Keratinocyte (primary cell): ENCODE results near the gene ITGB2. TPM values are rescaled to one million over a fixed set of nuclear protein-coding genes. Genes with fewer than 3 reads are reported as not detected.
A peak's percentile ranks its signal among the peaks of the same experiment; 100 is the strongest.

ENCODE experiments used
- DNase-seq: peaks from one replicate; pipeline ENCODE4 v3.0.0-alpha.2; 2011; ENCODE audit warnings: low read depth, missing footprints, low spot score
- FAIRE-seq: peaks from 2 replicates; lab custom pipeline; 2011; peaks lifted over from hg19 to GRCh38; lab: Jason Lieb, UNC
- H2AFZ ChIP-seq: 2 replicates; pipeline ENCODE4 v1.6.0; 2012; ENCODE audit warnings: low read length, control low read depth, inconsistent platforms; ENCODE audit not compliant: control insufficient read depth
- H3K27ac ChIP-seq: 2 replicates; pipeline ENCODE4 v1.5.1; 2011; ENCODE audit warnings: low read length; ENCODE audit not compliant: control insufficient read depth, insufficient read depth
- H3K27me3 ChIP-seq: 3 replicates; pipeline ENCODE4 v1.6.0; 2011; ENCODE audit warnings: low read length; ENCODE audit not compliant: control insufficient read depth, insufficient read depth; ENCODE audit errors: extremely low read depth
- H3K36me3 ChIP-seq, 2 experiments: 2 replicates in 1 of 2; 3 replicates in 1 of 2; pipeline ENCODE4 v1.5.1; 2011; ENCODE audit warnings: low read length in 2 of 2, mild to moderate bottlenecking in 1 of 2; ENCODE audit not compliant: control insufficient read depth in 2 of 2, insufficient read depth in 2 of 2; ENCODE audit errors: extremely low read depth in 1 of 2
- H3K4me1 ChIP-seq: 3 replicates; pipeline ENCODE4 v1.5.1; 2011; ENCODE audit warnings: low read length; ENCODE audit not compliant: control insufficient read depth, insufficient read depth; ENCODE audit errors: extremely low read depth
- H3K4me2 ChIP-seq: 3 replicates; pipeline ENCODE4 v1.6.0; 2011; ENCODE audit warnings: low read depth, low read length; ENCODE audit not compliant: control insufficient read depth, insufficient read depth; ENCODE audit errors: extremely low read depth
- H3K4me3 ChIP-seq, 3 experiments: fragments of 200-600 bp in 1 of 3; sonication (generic) in 1 of 3; 2 replicates in 2 of 3; 3 replicates in 1 of 3; pipeline ENCODE4 v1.5.1; 2011 to 2016; ENCODE audit warnings: low read length in 3 of 3, mild to moderate bottlenecking in 3 of 3, control low read depth in 2 of 3, inconsistent platforms in 1 of 3, low read depth in 1 of 3, mixed read lengths in 1 of 3, mixed run types in 1 of 3, moderate library complexity in 1 of 3; ENCODE audit not compliant: control insufficient read depth in 2 of 3, insufficient read depth in 2 of 3; ENCODE audit errors: extremely low read depth in 1 of 3
- H3K79me2 ChIP-seq: 2 replicates; pipeline ENCODE4 v1.6.0; 2012; ENCODE audit warnings: low read length; ENCODE audit not compliant: control insufficient read depth, insufficient read depth
- H3K9ac ChIP-seq: 3 replicates; pipeline ENCODE4 v1.6.0; 2011; ENCODE audit warnings: low read length; ENCODE audit not compliant: control insufficient read depth, insufficient read depth; ENCODE audit errors: extremely low read depth
- H3K9me1 ChIP-seq: 3 replicates; pipeline ENCODE4 v1.6.0; 2011; ENCODE audit warnings: low read length; ENCODE audit not compliant: control insufficient read depth, insufficient read depth; ENCODE audit errors: extremely low read depth
- H3K9me3 ChIP-seq: 2 replicates; pipeline ENCODE4 v1.5.1; 2012; ENCODE audit warnings: low read depth, low read length; ENCODE audit not compliant: control insufficient read depth
- H4K20me1 ChIP-seq: 3 replicates; pipeline ENCODE4 v1.6.0; 2011; ENCODE audit warnings: low read length; ENCODE audit not compliant: control insufficient read depth, insufficient read depth; ENCODE audit errors: extremely low read depth
- CTCF ChIP-seq, 3 experiments: IDR thresholded peaks in 1 of 3; conservative IDR thresholded peaks in 1 of 3; optimal IDR thresholded peaks in 1 of 3; 2 replicates in 2 of 3; 3 replicates in 1 of 3; pipeline versions ENCODE3 to v1.5.1; 2011; ENCODE audit warnings: low read length in 3 of 3, mild to moderate bottlenecking in 3 of 3, moderate library complexity in 2 of 3, control low read depth in 1 of 3, inconsistent platforms in 1 of 3; ENCODE audit not compliant: insufficient read depth in 2 of 3; ENCODE audit errors: extremely low read depth in 1 of 3
- EZH2 ChIP-seq: IDR thresholded peaks from one replicate; pipeline ENCODE4 v1.6.1; 2012; ENCODE audit warnings: inconsistent platforms, mild to moderate bottlenecking, low read length, moderate library complexity
- dilution Hi-C: fragments of 300-500 bp; cut with MboI; formaldehyde crosslinking; loops from one replicate; pipeline ENCODE4 v1.7.0; 2020; ENCODE audit warnings: low sequenced_read_pairs; ENCODE audit not compliant: extremely low pct_ligation_motif_present
- polyA plus RNA-seq, 5 experiments: library from polyadenylated mRNA; depleted of rRNA in 3 of 5; stranded (reverse) in 3 of 5; stranded (forward) in 1 of 5; unstranded in 1 of 5; fragments of >200 nt; gene quantifications; 1 replicate in 1 of 5; 2 replicates in 3 of 5; 3 replicates in 1 of 5; pipeline versions ENCODE4 v1.2.1 to v1.2.3, GENCODE V29; 2011 to 2012; ENCODE audit warnings: missing spikeins in 2 of 5, low read depth in 1 of 5, low replicate concordance in 1 of 5

ITGB2 gene
- polyA plus RNA-seq, 1 donor (not counting 4 experiments of a cell fraction or from before 2014, with no cell fraction given) = 0.55 TPM

GRCh38 chr21:44966135-44967081 lies 45.7 kb upstream of the ITGB2 start:
- Histone ChIP-seq H4K20me1 (no peaks in the 10 kb centered on the region), H3K4me2 (peak overlapping the region; percentile 55), H2AFZ (no peak overlapping the region), H3K9me3 (no peaks in the 10 kb centered on the region), H3K4me3 (no peak overlapping the region), H3K9ac (peak overlapping the region; percentile 57), H3K4me1 (peaks cover 17% of the 10 kb centered on the region), H3K79me2 (peaks cover 16% of the 10 kb centered on the region), H3K36me3 (peaks cover 7 to 28% of the 10 kb centered on the region in 2 experiments), H3K9me1 (no peaks in the 10 kb centered on the region), H3K27me3 (no peaks in the 10 kb centered on the region), H3K27ac (no peak overlapping the region)
- FAIRE-seq = peak; percentile 9
- DNase-seq = no peak
- no peak for TF ChIP-seq EZH2
- no peak for TF ChIP-seq CTCF (optimal IDR thresholded peaks at IDR 0.05 in 1 of 3, IDR thresholded peaks at IDR 0.05 in 1 of 3, conservative IDR thresholded peaks at IDR 0.05 in 1 of 3; ENCODE audit: extremely low read depth in 1 of 3, insufficient read depth in 2 of 3, low read length in 3 of 3)
- dilution Hi-C loops = no loop called here

GRCh38 chr21:44965251-44966022 lies 44.7 kb upstream of the ITGB2 start:
- Histone ChIP-seq H3K27ac (no peak overlapping the region), H3K9ac (peak overlapping the region; percentile 57), H3K4me1 (peaks cover 17% of the 10 kb centered on the region), H3K79me2 (peaks cover 18% of the 10 kb centered on the region), H3K9me3 (no peaks in the 10 kb centered on the region), H3K36me3 (peaks cover 9 to 31% of the 10 kb centered on the region in 2 experiments), H4K20me1 (no peaks in the 10 kb centered on the region), H3K4me3 (no peak overlapping the region), H2AFZ (no peak overlapping the region), H3K4me2 (no peak overlapping the region), H3K27me3 (no peaks in the 10 kb centered on the region), H3K9me1 (no peaks in the 10 kb centered on the region)
- no peak for TF ChIP-seq CTCF (optimal IDR thresholded peaks at IDR 0.05 in 1 of 3, IDR thresholded peaks at IDR 0.05 in 1 of 3, conservative IDR thresholded peaks at IDR 0.05 in 1 of 3; ENCODE audit: extremely low read depth in 1 of 3, insufficient read depth in 2 of 3, low read length in 3 of 3)
- no peak for TF ChIP-seq EZH2
- no peak for FAIRE-seq
- dilution Hi-C loops = no loop called here
- DNase-seq = no peak
